Ammon's horn (tissue), 1 donor: ENCODE results near the gene LYRM9.
"Not testable (repeated sequence)": the region's sequence is repeated elsewhere in the genome, so short reads cannot be mapped to it uniquely, and the experiment has no call there.

Experiments
- DNase-seq: peaks from one replicate; pipeline ENCODE4 v3.0.0-alpha.2; 2016; ENCODE audit warnings: low spot score

The LYRM9 gene

DNA sequence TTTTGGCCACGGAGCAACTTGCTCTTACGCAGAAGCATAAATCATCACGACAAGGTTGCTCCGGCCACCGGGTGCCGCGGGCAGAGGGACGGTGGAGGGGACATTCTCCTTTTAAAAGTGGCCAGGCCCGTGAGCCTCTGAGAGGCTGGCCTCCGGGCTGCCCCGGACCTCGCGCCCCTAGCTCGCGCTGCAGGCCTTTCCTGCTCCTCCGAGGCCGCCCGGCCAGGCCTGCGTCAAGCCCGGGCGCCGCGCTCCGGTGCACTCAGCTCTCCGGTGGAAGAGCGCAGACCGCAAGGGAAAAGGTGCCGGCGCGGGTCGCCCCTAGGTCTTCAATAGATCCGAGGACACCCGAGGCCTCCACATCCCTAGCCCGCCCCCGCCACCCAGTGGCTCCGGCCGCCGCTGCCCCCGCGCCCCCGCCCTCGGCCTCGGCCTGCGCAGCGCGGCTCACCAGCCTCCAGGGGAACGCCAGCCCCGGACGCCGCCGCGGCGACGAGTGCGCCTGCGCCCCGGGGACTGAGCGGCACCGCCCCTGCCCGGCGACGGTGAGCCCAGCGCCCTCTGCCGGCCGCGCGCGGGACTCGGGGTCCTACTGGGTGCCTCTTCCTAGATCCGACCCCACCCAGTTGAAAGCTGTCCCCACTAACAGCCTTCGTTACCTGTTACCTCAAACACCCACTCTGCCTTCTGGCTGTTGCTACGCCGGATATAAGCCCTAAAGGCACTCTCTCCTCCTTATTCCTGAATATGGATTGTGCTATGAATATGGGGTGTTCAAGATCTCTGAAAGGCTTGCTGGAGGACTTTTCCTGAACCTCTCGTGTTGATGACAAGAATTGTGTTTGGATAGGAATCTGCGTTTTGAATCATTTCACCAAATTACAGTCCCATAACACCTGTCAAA lies at the start of gene LYRM9:
TSS of gene LYRM9 (minus strand) at position 500 of the 904 bp plus-strand sequence. CDS start 10,671 bp downstream, outside the sequence.
- DNase-seq: peak; percentile 93

DNA sequence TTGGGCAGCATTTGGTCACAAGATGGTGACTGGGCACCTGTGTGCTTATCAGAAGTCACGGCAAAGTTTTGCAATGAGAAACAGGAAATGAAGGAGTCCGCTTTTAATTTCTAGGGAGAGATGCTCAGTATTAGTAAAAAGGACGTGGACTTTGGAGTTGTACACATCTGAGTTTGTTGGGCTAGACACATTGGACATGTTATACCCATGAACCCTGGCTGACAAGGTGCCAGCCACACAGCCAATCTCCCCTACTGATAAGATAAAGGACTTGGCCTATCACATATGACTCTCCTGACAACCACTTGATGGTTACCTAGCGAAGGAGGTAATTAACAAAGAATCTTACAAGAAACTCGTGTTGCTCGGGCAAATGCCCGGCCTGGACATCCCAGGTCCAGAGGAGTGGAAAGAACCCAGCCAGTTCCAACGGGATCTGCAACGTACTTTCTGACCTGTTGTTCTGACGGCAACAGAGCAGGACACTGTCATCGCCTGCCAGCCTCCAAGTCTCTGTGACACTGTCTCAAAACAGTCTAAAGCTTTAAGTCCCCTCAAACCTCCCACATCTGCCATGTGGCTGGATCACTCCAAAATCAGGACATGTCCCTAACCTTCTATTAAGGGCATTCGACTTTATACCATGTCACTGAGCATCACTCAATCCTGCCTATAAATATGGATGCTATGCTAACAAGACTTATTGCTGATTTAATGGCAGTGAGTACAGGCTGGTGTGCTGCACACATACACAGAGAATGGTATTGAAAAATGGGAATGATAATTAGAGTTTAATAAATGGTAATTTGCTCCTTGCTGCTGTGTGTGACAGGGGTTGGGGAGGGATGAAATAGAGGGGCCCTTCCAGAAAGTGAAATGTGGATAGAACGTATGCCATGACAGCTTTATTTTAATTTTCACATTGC lies 47.6 kb upstream of the LYRM9 start:
- no peak for DNase-seq

DNA sequence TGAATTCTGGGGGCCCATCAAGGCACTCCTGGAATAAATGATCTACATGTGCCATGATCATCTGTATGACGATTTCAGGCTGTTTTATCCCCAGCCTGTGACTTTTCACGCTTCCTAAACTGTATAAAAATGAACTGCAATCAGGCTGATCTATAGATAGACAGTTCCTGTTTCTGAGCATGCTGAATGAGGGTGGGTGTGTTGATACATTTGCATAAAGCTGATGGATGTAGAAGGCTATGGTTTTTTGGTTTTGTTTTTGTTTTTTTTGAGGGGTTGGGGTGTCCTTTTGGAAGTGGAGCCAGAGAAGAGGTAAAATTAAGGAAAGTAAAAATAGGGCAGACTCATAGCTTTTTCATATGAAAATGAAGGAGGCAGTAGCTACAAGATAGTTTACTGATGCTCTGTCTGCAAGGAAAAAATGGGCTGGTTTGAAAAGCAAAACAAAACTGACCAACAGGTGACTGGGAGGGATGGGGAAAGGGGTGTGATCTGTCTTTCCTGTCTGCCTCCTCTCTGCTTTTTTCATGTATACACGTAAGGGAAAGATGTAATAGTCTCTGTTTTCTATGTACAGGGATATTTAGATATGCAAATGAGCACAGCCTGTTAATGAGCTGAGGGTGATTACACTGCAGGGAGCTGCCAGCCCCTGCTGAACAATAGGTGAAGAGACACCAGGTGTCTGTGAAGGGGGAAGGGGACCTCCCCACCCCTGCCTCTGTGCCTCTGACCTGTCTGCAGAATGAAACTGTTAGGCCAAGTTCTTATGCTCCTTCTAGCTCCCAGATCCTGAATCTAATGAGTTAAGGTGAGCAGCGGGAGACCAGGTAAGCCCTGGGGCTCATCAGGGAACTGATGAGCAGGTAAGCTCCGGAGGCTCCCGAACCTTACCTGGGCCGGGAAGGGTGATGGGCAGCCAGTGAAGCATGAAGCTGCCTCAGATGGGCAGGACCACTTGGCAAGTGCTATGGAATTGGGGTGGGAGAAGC lies 46.6 kb upstream of the LYRM9 start:
- DNase-seq: no peak

DNA sequence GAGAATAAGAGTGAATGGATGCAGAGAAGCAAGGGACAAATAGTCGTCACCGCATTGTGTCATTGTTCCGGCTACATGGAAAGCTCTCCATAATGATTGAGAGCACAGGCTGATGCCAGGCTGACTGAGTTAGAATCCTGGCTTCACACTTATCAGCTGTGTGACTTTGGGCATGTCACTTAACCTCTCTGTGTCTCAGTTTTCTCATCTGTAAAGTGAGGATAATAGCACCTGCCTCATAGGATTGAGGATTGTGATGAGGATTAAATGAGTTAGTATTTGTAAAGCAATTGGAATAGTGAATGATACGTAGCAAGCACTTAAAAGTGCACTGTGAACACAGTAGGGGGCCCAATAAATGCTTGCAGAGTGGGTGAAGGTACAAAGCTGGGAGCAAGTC lies 45.7 kb upstream of the LYRM9 start:
- no peak for DNase-seq

DNA sequence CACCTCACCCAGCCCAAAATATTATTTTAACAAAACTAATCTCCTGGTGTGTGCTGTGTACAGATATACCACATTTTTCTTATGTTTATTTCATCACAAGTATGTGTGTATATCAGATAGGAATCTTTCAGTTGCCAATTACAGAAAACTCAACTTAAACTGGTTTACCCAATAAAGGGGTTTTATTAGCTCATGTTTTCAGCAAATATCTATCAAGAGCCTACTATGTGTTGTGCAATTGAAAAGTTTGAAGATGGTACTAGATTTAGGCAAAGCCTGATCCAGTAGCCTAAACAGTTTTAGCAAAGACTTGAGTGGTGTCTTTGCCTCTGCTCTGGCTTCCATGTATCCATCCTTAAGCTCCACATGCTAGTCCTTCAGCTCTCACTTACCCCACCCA lies 45.1 kb upstream of the LYRM9 start:
- no peak for DNase-seq

DNA sequence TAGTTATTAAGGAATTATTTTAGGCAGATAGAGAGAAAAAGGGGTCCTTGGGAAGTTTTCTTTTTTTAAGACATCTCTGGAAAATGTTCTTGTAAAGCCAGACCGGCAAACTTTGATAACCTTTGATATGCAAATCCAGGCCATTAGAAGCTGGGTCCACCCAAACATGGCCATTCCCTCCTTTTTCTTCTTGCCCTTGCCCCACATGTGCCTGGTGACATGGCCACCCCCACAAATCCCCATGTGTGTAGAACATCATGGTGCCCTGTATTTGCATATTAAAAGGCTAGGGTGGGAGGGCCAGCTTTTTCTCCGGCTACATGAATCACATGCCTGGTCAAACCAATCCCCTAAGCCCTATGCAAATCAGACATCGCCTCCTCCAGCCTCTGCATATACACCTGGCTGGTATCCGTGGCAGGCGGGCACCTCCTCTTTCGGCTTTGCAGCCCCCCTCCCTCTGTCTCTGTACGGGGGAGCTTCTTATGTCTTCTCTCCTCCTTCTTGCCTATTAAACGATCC lies 43.9 kb upstream of the LYRM9 start:
- DNase-seq: no peak

DNA sequence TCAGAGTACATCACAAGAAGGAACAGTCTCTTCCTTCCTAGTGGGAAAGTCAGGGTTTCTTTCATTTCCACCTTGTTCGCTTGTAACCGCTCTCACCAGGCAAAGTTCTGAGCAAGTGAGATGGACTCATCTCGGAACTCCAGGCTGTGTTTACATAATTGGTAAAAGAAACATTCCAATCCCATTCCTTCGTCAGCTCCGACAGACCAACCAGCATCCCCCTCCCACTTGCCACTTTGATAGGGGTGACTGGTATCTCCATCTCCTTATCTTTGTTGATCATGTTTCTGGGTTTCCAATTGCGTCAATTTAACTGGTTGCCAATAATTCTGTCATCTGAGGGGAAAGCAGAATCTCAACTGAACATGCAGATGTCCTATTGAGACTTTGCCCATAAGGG lies 36.8 kb upstream of the LYRM9 start:
- DNase-seq: no peak

DNA sequence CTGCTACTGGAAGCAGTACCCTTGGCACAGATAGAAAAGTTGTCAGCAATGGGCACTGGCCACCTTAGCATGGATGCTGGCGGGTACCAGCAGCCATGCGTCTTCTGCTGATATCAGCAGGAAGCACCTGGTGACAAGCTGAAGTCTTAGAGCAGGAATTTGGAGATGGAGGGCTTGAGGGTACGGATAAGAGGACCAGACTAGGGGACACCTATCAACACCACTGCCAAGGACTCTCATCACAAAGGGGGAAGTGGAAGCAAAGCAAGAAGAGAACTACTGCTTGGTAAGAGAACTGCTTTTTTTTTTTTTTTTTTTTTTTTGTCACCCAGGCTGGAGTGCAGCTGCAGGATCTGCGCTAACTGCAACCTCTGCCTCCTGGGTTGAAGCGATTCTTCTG lies 35.4 kb upstream of the LYRM9 start:
- DNase-seq: no peak

DNA sequence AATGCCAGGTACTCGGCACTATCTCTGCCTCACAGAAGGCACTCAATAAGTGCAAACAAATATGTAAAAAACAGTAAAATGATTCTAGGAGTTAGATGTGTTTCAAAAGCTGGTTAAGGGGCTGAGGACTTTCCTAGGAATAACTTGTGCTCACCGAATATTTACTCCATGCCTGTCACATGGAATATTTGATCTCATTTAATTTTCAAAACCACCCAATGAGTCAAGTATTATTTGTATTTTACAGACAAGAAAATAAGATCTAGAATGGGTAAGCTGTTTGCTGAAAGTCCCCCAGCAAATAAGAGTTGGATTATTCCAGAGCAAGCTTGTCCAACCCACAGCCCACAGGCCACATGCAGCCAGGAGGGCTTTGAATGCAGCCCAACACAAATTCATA lies 34.6 kb upstream of the LYRM9 start:
- DNase-seq: no peak

DNA sequence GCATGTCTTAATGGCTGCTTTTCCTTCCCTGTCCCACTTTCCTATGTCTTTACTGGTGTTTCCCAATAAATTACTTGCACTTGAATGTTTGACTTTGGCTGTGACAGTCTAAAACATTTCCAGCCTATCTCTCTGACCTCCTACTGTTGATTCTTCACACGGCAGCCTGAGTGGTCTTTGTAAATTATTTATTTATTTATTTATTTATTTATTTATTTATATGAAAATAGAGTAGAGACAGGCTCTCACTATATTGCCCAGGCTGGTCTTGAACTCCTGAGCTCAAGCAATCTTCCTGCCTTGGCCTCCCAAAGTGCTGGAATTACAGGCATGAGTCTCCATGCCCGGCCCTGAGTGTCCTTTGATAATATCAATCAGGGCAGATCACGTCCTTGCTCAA lies 28.4 kb upstream of the LYRM9 start:
- DNase-seq: no peak

DNA sequence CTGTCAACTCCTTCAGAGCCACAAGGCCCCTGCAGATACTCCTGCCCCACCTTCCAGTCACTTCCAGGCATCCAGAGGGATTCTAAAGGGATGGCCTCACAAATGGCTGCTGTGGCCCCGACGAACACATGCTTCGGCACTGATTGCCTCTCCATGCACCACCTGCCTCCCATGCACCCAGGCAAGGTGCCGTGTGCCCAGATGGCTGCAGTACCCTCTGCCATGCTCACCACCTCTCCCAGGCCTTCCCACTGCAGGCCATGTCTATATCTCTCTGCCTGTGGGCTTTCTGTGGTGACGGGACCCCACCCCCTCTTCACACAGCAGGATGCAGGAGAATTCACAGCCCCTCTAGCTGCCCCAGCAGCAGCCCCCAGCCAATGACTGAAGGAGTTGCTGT lies 27.9 kb upstream of the LYRM9 start:
- no peak for DNase-seq

DNA sequence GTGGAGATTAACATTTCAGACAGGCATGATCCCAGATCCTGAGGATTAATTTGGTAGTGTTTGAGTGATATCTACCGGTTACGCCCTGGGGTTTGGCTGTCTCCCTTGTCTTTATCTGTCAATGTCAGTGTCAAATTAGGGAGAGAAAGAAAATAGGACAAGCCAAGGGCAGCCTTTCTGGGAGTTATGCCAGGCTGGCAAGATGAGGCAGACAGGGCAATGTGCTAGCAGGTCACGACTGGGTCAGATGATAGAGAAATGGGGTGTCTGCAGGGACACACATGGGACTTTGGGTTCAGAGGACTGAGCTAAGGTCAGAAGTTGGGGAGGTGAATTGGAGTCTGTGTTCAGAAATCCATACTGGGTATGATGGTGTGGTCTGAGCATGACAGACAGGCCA lies 27.4 kb upstream of the LYRM9 start:
- DNase-seq: no peak

DNA sequence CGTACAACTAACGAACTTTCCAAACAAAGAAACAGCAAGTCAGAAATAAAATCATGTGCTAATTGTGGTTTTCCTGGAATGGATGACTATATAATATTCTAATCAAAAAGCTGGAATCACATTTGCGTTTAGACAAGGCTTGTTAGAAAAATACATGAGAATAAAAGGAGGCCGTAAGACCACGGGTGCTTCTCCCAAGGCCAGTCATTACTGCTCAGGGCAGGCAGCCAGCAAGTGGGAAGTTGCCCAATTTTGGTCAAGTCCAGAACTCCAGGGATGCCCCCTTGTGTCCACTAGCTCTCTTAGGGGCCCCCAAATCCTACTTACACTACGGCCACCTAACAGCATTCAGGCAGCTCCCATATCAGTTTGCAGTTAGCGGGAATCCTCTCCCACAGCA lies 25.9 kb upstream of the LYRM9 start:
- DNase-seq: no peak

DNA sequence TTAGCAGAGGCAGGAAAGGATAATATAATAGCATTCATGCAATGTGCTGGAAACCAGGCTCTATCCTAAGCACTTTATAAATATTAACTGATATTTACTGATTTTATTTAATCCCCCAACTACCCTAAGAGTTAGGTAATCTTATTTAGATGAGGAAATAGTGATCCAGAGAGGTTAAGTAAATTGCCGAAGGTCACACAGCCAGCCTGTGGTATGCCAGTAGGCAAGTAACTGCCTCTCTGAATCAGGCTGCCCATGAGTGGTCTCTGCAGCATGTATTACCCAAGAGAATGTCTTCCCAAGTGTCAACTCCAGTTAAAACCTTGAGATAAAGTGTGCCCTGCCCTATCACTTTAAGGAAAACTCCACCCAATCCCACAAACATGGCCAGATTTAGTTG lies 25.3 kb upstream of the LYRM9 start:
- DNase-seq: no peak

DNA sequence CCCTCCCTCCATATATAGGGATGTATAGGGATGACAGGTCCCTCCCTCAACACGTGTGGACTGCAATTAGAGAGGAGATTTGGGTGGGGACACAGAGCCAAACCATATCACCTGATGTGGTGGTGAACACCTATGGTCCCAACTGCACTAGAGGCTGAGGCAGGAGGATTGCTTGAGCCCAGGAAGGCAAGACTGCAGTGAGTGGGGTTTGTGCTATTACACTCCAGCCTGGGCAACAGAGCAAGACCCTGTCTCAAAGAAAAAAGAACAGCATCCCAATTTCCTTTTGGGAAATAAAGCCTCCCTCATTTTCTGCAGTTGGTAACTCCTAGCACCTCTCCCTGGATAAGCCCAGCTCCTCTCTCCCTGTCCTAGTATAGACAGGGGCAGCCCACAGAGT lies 23.8 kb upstream of the LYRM9 start:
- no peak for DNase-seq

DNA sequence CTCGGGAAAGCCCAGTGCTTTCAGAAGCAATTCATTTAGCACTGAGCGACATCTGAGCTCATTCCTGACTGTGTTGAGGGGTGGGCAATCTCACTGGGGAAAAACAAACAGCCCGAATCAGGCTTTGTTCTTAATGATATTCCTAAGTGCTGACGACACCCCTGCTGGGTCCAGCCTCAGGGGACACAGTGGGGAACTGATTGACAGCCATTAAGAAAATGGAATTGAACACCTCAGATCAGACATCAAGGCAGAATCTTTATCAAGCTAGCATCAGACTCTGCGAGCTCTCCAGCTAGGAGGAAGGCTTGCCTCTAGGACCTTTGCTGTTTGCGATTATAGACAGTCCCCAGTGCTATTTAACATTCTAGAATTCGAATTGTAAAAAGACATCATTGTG lies 22.5 kb upstream of the LYRM9 start:
- DNase-seq: no peak

DNA sequence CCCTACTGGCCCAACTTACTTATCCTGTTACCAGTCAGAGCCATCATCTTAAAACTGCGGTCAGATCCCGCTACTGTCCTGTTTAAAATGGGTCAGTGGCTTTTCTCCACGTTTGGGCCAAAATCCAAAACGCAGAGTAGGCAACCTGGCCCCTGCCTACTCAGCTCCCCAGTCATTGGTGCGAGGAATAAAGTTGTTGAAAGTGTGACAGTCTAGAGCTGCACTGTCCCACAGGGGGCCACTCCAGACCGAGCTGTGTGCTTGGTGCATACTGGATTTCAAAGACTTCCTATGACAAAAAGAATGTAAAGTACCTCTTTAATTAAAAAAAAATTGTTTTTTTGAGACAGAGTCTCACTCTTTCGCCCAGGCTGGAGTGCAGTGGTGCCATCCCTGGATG lies 21.2 kb upstream of the LYRM9 start:
- no peak for DNase-seq

DNA sequence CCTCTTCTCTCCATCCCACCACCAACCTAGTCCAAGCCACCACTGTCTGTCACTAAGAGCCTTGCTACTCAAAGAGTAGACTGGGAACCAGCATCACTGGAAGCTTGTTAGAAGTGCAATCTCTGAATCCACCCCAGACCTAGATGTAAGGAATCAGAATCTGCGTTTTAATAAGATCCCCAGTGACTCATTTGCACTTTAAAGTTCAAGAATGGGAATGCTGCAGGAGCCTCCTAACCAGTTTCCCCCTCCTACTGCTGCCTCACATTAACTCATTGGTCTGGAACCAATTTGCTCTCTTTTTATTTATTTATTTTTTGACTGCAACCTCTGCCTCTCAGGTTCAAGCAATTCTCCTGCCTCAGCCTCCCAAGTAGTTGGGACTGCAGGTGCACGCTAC lies 19.8 kb upstream of the LYRM9 start:
- no peak for DNase-seq

DNA sequence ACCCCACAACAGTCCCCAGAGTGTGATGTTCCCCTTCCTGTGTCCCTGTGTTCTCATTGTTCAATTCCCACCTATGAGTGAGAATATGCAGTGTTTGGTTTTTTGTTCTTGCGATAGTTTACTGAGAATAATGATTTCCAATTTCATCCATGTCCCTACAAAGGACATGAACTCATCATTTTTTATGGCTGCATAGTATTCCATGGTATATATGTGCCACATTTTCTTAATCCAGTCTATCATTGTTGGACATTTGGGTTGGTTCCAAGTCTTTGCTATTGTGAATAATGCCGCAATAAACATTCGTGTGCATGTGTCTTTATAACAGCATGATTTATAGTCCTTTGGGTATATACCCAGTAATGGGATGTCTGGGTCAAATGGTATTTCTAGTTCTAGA lies 19.1 kb upstream of the LYRM9 start:
- DNase-seq: not testable (repeated sequence)

DNA sequence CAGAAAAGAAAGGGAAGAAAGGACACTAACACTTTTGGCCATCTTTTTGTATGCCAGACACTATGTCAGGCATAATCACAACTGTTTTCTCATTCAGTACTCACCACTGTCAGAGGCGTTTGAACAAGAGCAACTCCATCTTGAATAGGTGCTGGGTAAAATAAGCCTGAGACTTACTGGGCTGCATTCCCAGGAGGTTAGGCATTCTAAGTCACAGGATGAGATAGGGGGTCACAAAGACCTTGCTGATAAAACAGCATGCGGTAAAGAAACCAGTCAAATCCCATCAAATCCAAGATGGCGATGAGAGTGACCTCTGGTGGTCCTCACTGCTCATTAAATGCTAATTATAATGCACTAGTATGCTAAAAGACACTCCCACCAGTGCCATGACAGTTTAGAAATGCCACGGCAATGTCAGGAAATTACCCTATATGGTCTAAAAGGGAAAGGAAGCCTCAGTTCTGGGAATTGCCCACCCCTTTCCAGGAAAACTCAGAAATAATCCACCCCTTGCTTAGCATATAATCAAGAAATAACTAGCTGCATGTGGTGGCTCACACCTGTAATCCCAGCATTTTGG lies 14.9 kb upstream of the LYRM9 start:
- no peak for DNase-seq

DNA sequence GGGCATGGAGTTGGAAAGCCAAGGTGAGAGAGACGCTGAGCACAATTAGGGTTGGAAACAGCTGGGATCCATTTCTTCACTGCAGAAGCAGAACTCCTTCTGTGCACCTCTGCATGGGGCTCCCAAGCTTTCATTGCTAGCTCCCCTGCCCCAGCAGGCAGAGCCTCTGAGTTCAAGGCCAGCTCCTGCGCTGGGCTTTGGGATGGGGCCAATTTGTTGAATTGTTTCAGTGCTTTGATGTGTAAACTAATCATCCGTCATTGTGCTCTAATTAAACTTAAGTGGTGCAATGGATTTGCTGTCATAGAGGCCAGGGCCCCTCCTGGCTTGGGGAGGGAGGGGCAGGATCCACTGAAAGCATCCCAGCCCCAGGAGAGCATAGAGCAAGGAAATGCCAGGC lies 13.5 kb upstream of the LYRM9 start:
- DNase-seq: no peak
